ELR (cell line): ENCODE data around the gene CD93.

ENCODE experiments used
- DNase-seq: peaks from one replicate; pipeline ENCODE4 v3.0.0-alpha.2; 2015; ENCODE audit warnings: low read depth

CD93 gene

GRCh38 chr20:23086056-23086566 lies at the start of gene CD93:
CD93 (minus strand) TSS chr20:23086324; CDS start chr20:23086192, 132 bp downstream.
- no peak for DNase-seq

GRCh38 chr20:23133560-23133998 lies 47.5 kb upstream of the CD93 start:
- DNase-seq: no peak

GRCh38 chr20:23132930-23133559 lies 46.9 kb upstream of the CD93 start:
- no peak for DNase-seq

- no peak for DNase-seq
Measured at GRCh38 chr20:23132293-23132929, 46.3 kb upstream of the CD93 start.

- DNase-seq: no peak
Measured at GRCh38 chr20:23131766-23132165, 45.6 kb upstream of the CD93 start.

GRCh38 chr20:23130622-23131140 lies 44.6 kb upstream of the CD93 start:
- no peak for DNase-seq

GRCh38 chr20:23129891-23130621 lies 43.9 kb upstream of the CD93 start:
- DNase-seq: no peak

GRCh38 chr20:23129266-23129665 lies 43.1 kb upstream of the CD93 start:
- DNase-seq: no peak

GRCh38 chr20:23128461-23129125 lies 42.5 kb upstream of the CD93 start:
- DNase-seq: no peak

- no peak for DNase-seq
Measured at GRCh38 chr20:23127506-23128279, 41.6 kb upstream of the CD93 start.

- DNase-seq: no peak
Measured at GRCh38 chr20:23126281-23127061, 40.3 kb upstream of the CD93 start.

GRCh38 chr20:23125625-23126191 lies 39.6 kb upstream of the CD93 start:
- no peak for DNase-seq

- DNase-seq: no peak
Measured at GRCh38 chr20:23125159-23125558, 39.0 kb upstream of the CD93 start.

- DNase-seq: no peak
Measured at GRCh38 chr20:23123886-23124285, 37.8 kb upstream of the CD93 start.

- no peak for DNase-seq
Measured at GRCh38 chr20:23122796-23123655, 36.9 kb upstream of the CD93 start.

GRCh38 chr20:23122321-23122720 lies 36.2 kb upstream of the CD93 start:
- no peak for DNase-seq

GRCh38 chr20:23121751-23122320 lies 35.7 kb upstream of the CD93 start:
- no peak for DNase-seq

- no peak for DNase-seq
Measured at GRCh38 chr20:23120936-23121750, 35.0 kb upstream of the CD93 start.
